ENCODE data around the gene CIRBP. TPM values are rescaled to one million over a fixed set of nuclear protein-coding genes. Genes with fewer than 3 reads are reported as not detected.
A peak's percentile ranks its signal among the peaks of the same experiment; 100 is the strongest.

CIRBP gene
- total and polyA plus RNA-seq, 9 of the 15 experiments (the other 6 are each of a cell fraction or from before 2014, with no cell fraction given) = 20.5 to 327 (median 176) TPM

GRCh38 chr19:1236576-1236975 is 32.6 kb upstream of the CIRBP start:
- DNase-seq (ENCODE audit: extremely low read depth in 1 of 4, low spot score in 3 of 4) (peak in 2 of 4 experiments; percentile 72 to 74), ATAC-seq (no peak), FAIRE-seq (no peak)
- ChIA-PET CTCF (ENCODE audit: low intra/inter-chr PET ratio) (no interaction called here), POLR2A (no interaction called here)
- WGBS (ENCODE audit: insufficient coverage, low coverage, missing lambda C conversion rate) = 37% methylated on average over 6 of the region's 42 CpGs
- Histone ChIP-seq H3K4me1 (replicated peaks in 1 of 2; ENCODE audit: control insufficient read depth in 2 of 2, insufficient read depth in 2 of 2, low read length in 2 of 2) (peaks cover 18 to 98% of the 10 kb centered on the region in 2 experiments), H3K4me3 (peak overlapping the region; percentile 55; the same call in 1 of the 2 replicates), H3K27me3 (ENCODE audit: control insufficient read depth in 2 of 2, insufficient read depth in 2 of 2, low read length in 2 of 2) (no peaks in the 10 kb centered on the region), H3K9me1 (ENCODE audit: control insufficient read depth, insufficient read depth, low read length) (no peaks in the 10 kb centered on the region), H3K36me3 (ENCODE audit: control insufficient read depth, insufficient read depth, low read length) (peaks cover 39% of the 10 kb centered on the region; the same call in 1 of the 3 replicates), H3K27ac (ENCODE audit: extremely low read depth, low read depth, low read length) (no peak overlapping the region), H3K9ac (ENCODE audit: insufficient read depth in 1 of 2, low read depth in 2 of 2, low read length in 2 of 2) (peak overlapping the region in 1 of 2 experiments; percentile 94; a peak in 2 of 4 replicates), H3K79me2 (ENCODE audit: control insufficient read depth, insufficient read depth, low read length) (peaks cover 8% of the 10 kb centered on the region; the same call in 2 of the 3 replicates), H3K4me2 (ENCODE audit: insufficient read depth, low read length) (peak overlapping the region; percentile 70; the same call in 1 of the 2 replicates), H3K9me3 (replicated peaks; ENCODE audit: control insufficient read depth, insufficient read depth, low read depth, low read length) (no peaks in the 10 kb centered on the region), H2AFZ (ENCODE audit: low read depth, low read length) (no peak overlapping the region), H4K20me1 (replicated peaks; ENCODE audit: control insufficient read depth, insufficient read depth, low read length) (no peaks in the 10 kb centered on the region)
- intact Hi-C loops (cut with micrococcal nuclease) (loop anchor here (2.0 kb wide), 1 partner anchor 16 kb away; no protein-coding TSS in a partner anchor), in situ Hi-C loops (cut with MboI) (loop anchor here (25.0 kb wide), 1 partner anchor 474 kb away; the partner anchor contains the start of gene MISP)
- no TSS peak for BruUV-seq (replicated peaks)
- TF ChIP-seq DLX4 (CRISPR knock-in tag; IDR thresholded peaks at IDR 0.05) = no peak
- no peak for TF ChIP-seq HMBOX1 (IDR thresholded peaks at IDR 0.05)
- TF ChIP-seq, protein P1, sequence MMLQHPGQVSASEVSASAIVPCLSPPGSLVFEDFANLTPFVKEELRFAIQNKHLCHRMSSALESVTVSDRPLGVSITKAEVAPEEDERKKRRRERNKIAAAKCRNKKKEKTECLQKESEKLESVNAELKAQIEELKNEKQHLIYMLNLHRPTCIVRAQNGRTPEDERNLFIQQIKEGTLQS (IDR thresholded peaks at IDR 0.05) = no peak
- TF ChIP-seq, protein P1 (CRISPR knock-in tag; conservative IDR thresholded peaks at IDR 0.05) = no peak
- TF ChIP-seq MCM3 (IDR thresholded peaks at IDR 0.05) = no peak
- peak; percentile 10 to 45 (median 33) for TF ChIP-seq YY1 (IDR thresholded peaks at IDR 0.05; ENCODE audit: borderline replicate concordance in 1 of 3, control insufficient read depth in 1 of 3, extremely low read depth in 1 of 3, insufficient read depth in 3 of 3, insufficient read length in 1 of 3, insufficient replicate concordance in 2 of 3, low read depth in 1 of 3, low read length in 2 of 3)
- TF ChIP-seq ZNF717 (CRISPR knock-in tag; IDR thresholded peaks at IDR 0.05) = no peak

All from K562 (cell line).